PC-3 (cell line): ENCODE data around the gene DOCK8. TPM values are rescaled to one million over a fixed set of nuclear protein-coding genes. Genes with fewer than 3 reads are reported as not detected.

ENCODE experiments used
- ATAC-seq: fragments of 200-7000 bp; cut with Tn5 transposase; 2 replicates; pipeline ENCODE4 v1.9.1; 2020; ENCODE audit warnings: mild to moderate bottlenecking, moderate library complexity
- BruUV-seq: library from RNA; stranded (reverse); fragments of 400-500 nt; replicated peaks from 2 replicates; lab custom pipeline; 2021; lab: Mats Ljungman, UMichigan
- CTCF ChIA-PET: fragments of 300-600 bp; sonication (Branson Sonifier 250); formaldehyde crosslinking; loops from one replicate; lab custom pipeline; 2022; ENCODE audit warnings: antibody characterized with exemption; lab: Charles Lee
- POLR2A ChIA-PET: fragments of 300-600 bp; sonication (Branson Sonifier 250); formaldehyde crosslinking; loops from one replicate; lab custom pipeline; 2022; ENCODE audit warnings: antibody characterized with exemption; ENCODE audit not compliant: unreplicated experiment; lab: Charles Lee
- DNase-seq: peaks from one replicate; pipeline ENCODE4 v3.0.0-alpha.2; 2015
- H2AFZ ChIP-seq: fragments of 300-600 bp; sonication (generic); 2 replicates; pipeline ENCODE4 v1.6.0; 2016; ENCODE audit warnings: antibody characterized with exemption, low read length
- H3F3A ChIP-seq: fragments of 300-600 bp; sonication (generic); one replicate; pipeline ENCODE4 v1.6.0; 2017; ENCODE audit warnings: antibody characterized with exemption, low read length, control low read depth, mild to moderate bottlenecking; ENCODE audit not compliant: unreplicated experiment
- H3K27ac ChIP-seq: fragments of 300-600 bp; sonication (generic); 2 replicates; pipeline ENCODE4 v1.5.1; 2016; ENCODE audit warnings: mild to moderate bottlenecking, low read length
- H3K27me3 ChIP-seq: fragments of 300-600 bp; sonication (generic); 2 replicates; pipeline ENCODE4 v1.6.1; 2016; ENCODE audit warnings: low read length, mixed read lengths
- H3K36me3 ChIP-seq: fragments of 300-600 bp; sonication (generic); 2 replicates; pipeline ENCODE4 v1.6.1; 2016; ENCODE audit warnings: low read depth, mixed run types, low read length, mixed read lengths
- H3K4me1 ChIP-seq: fragments of 300-600 bp; sonication (generic); 2 replicates; pipeline ENCODE4 v1.5.1; 2016; ENCODE audit warnings: low read length; ENCODE audit not compliant: insufficient read depth
- H3K4me2 ChIP-seq: fragments of 300-600 bp; sonication (generic); 2 replicates; pipeline ENCODE4 v1.6.0; 2016; ENCODE audit warnings: low read length
- H3K4me3 ChIP-seq: fragments of 300-600 bp; sonication (generic); 2 replicates; pipeline ENCODE4 v1.5.1; 2016; ENCODE audit warnings: mild to moderate bottlenecking, low read length, mixed read lengths
- H3K79me2 ChIP-seq: fragments of 300-600 bp; sonication (generic); 2 replicates; pipeline ENCODE4 v1.6.1; 2017; ENCODE audit warnings: low read length, mixed read lengths
- H3K9ac ChIP-seq: fragments of 300-600 bp; sonication (generic); 2 replicates; pipeline ENCODE4 v1.6.0; 2016; ENCODE audit warnings: mild to moderate bottlenecking, low read length
- H3K9me2 ChIP-seq: fragments of 300-600 bp; sonication (generic); replicated peaks from 2 replicates; pipeline ENCODE4 v1.6.1; 2016; ENCODE audit warnings: mixed run types, low read length, mixed read lengths
- H3K9me3 ChIP-seq: fragments of 300-600 bp; sonication (generic); 2 replicates; pipeline ENCODE4 v1.6.1; 2016; ENCODE audit warnings: low read length, mixed read lengths
- H4K20me1 ChIP-seq: fragments of 300-600 bp; sonication (generic); 2 replicates; pipeline ENCODE4 v1.6.1; 2016; ENCODE audit warnings: low read length, mixed read lengths
- EZH2 ChIP-seq: fragments of 300-600 bp; sonication (generic); IDR thresholded peaks from one replicate; pipeline ENCODE4 v1.6.1; 2017; ENCODE audit warnings: antibody characterized with exemption, mild to moderate bottlenecking, low read length; ENCODE audit not compliant: unreplicated experiment
- EZH2phosphoT487 ChIP-seq: fragments of 300-600 bp; sonication (generic); IDR thresholded peaks from 2 replicates; pipeline ENCODE4 v1.6.1; 2018; ENCODE audit warnings: mild to moderate bottlenecking, antibody characterized with exemption, low read length, borderline replicate concordance
- intact Hi-C: fragments of 100-400 bp; cut with micrococcal nuclease; formaldehyde crosslinking; loops from 2 replicates; pipeline ENCODE4 v1.9.0; 2023
- total RNA-seq: library from RNA; depleted of rRNA; stranded (reverse); fragments of >200 nt; gene quantifications from 2 replicates; pipeline ENCODE4 v1.2.3, GENCODE V29; 2014
- TF ChIP-seq, protein P1 (sequence below): fragments of 300-600 bp; sonication (generic); conservative IDR thresholded peaks from 2 replicates; pipeline ENCODE4 v1.5.1; 2017; ENCODE audit warnings: antibody characterized with exemption, low read depth, mild to moderate bottlenecking, low read length

Gene DOCK8
- total RNA-seq, 1 experiment from 2014 or later: 1.9 TPM

DNA sequence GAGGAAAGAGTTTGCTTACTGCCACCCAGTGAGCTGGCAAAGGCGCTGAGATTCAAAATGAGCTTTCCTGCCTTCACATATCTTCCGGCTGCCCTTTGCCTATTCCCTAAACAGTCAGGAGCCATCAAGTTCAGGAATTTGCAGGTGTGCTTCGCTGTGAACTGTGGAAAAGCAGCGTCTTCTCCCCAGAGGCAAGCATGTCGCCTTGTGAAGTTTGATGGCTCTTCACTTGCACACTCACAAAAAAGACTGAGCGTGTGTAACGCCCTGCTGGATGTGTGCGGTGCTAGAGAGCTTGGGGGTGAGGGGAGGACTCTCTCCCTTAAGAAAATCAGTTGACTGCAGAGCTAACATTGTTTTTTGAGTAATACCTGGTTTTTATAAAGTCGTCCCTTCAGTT lies 288.7 kb downstream of the DOCK8 start:
- Histone ChIP-seq H3K4me2 (peak overlapping the region; percentile 91), H3K36me3 (no peaks in the 10 kb centered on the region), H3K27ac (no peak overlapping the region), H3K4me1 (peaks cover 21% of the 10 kb centered on the region), H3K9ac (no peak overlapping the region), H3K4me3 (peak overlapping the region; percentile 89), H4K20me1 (no peaks in the 10 kb centered on the region), H3K9me3 (no peaks in the 10 kb centered on the region), H2AFZ (peak overlapping the region; percentile 90), H3F3A (no peaks in the 10 kb centered on the region), H3K79me2 (peaks cover 27% of the 10 kb centered on the region), H3K27me3 (no peaks in the 10 kb centered on the region), H3K9me2 (no peaks in the 10 kb centered on the region)
- TSS peak; percentile 69 for BruUV-seq
- TF ChIP-seq, protein P1, sequence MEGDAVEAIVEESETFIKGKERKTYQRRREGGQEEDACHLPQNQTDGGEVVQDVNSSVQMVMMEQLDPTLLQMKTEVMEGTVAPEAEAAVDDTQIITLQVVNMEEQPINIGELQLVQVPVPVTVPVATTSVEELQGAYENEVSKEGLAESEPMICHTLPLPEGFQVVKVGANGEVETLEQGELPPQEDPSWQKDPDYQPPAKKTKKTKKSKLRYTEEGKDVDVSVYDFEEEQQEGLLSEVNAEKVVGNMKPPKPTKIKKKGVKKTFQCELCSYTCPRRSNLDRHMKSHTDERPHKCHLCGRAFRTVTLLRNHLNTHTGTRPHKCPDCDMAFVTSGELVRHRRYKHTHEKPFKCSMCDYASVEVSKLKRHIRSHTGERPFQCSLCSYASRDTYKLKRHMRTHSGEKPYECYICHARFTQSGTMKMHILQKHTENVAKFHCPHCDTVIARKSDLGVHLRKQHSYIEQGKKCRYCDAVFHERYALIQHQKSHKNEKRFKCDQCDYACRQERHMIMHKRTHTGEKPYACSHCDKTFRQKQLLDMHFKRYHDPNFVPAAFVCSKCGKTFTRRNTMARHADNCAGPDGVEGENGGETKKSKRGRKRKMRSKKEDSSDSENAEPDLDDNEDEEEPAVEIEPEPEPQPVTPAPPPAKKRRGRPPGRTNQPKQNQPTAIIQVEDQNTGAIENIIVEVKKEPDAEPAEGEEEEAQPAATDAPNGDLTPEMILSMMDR: no peak
- no peak for TF ChIP-seq EZH2
- TF ChIP-seq EZH2phosphoT487: no peak
- DNase-seq: no peak
- ChIA-PET CTCF (interaction anchor here (0.5 kb wide), 1 partner anchor 59 kb away, joined by 3 read pairs; no protein-coding TSS in a partner anchor), POLR2A (no interaction called here)
- no peak for ATAC-seq
- intact Hi-C loops: no loop called here

DNA sequence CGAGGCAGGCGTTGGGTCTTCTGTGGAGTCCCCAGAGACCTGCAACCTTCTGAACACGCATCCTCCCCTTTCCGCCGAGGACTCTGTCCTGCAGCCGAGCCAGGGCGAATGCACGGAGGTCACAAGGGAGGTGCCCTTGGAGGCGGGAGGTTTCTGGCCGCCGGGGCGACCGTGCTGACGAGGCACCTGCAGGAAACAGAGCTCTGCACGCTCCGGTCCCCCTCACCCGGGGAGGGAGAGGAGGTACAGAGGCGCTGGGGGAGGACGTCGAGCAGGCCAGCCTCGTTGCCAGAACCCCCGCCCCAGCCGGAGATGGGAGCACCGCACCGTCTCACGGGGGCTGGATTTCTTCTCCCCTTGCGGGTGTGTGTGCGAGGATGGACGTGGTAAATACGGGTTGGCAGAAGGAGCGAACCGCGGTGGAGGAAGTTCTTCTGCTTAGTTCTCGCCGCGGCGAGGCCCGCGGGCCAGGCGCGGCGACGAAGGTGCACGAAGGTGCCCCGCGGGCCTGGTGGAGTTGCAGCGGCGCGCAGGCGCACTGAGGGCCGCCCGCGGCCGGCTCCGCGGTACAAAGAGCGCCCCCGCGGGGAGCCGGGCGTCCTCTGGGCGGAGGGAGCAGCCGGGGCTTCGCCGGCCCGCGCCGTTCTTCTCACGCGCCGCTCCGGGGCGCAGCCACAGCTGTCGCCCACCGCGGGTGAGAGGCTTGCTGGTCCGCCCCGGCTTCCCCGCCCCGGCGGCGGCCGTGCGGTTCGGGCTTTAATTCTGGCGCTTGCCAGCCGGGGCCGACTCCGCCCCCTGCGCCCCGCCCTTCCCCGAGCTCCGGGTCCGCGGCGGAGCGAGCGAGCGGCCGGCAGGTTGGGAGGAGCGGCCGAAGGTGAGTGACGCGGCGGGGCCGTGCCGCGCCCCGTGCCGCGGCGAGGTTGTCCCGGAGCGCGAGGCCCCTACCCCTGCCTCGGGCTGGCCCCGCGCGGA lies 289.5 kb downstream of the DOCK8 start, which contains the start of gene KANK1:
KANK1 (plus strand) TSS at position 815 of the 972 bp plus-strand sequence.
- Histone ChIP-seq H3K4me1 (peaks cover 21% of the 10 kb centered on the region), H3K27me3 (no peaks in the 10 kb centered on the region), H3K9me2 (no peaks in the 10 kb centered on the region), H3K9ac (peak within 1 kb of the TSS; percentile 74), H4K20me1 (no peaks in the 10 kb centered on the region), H3K79me2 (peaks cover 34% of the 10 kb centered on the region), H2AFZ (peak within 1 kb of the TSS; percentile 90), H3K9me3 (no peaks in the 10 kb centered on the region), H3F3A (no peaks in the 10 kb centered on the region), H3K4me3 (peak within 1 kb of the TSS; percentile 89), H3K4me2 (peak within 1 kb of the TSS; percentile 97), H3K36me3 (no peaks in the 10 kb centered on the region), H3K27ac (peak within 1 kb of the TSS; percentile 29; the same call in 1 of the 2 replicates)
- DNase-seq: peak; percentile 76
- ChIA-PET CTCF (interaction anchor here (0.8 kb wide), 1 partner anchor 12 kb away, joined by 3 read pairs; no protein-coding TSS in a partner anchor), POLR2A (interaction anchor here (0.6 to 0.7 kb wide), 2 partner anchors 25 to 163 kb away, joined by 3 to 4 read pairs; no protein-coding TSS in a partner anchor)
- TF ChIP-seq, protein P1: peak; percentile 32; the same call in 1 of the 2 replicates
- TF ChIP-seq EZH2: no peak
- peak; percentile 41; the same call in 1 of the 2 replicates for TF ChIP-seq EZH2phosphoT487
- peak; percentile 86 for ATAC-seq
- intact Hi-C loops: loop anchor here (2.0 kb wide), 2 partner anchors 15 to 89 kb away; no protein-coding TSS in a partner anchor
- no TSS peak for BruUV-seq
